Hepatocyte (in vitro differentiated cells): ENCODE data around the gene LFNG. TPM values are rescaled to one million over a fixed set of nuclear protein-coding genes. Genes with fewer than 3 reads are reported as not detected.

Source experiments
- DNase-seq: peaks from one replicate; pipeline ENCODE4 v3.0.0-alpha.2; 2016; ENCODE audit warnings: low spot score
- H2AFZ ChIP-seq: fragments of 200-600 bp; sonication (generic); 2 replicates; pipeline ENCODE4 v1.6.0; 2016; ENCODE audit warnings: antibody characterized with exemption, mild to moderate bottlenecking
- H3K27ac ChIP-seq: fragments of 200-600 bp; sonication (generic); 2 replicates; pipeline ENCODE4 v1.5.1; 2016; ENCODE audit warnings: mild to moderate bottlenecking
- H3K27me3 ChIP-seq: fragments of 200-600 bp; sonication (generic); 2 replicates; pipeline ENCODE4 v1.6.1; 2016
- H3K36me3 ChIP-seq: fragments of 200-600 bp; sonication (generic); replicated peaks from 2 replicates; pipeline ENCODE4 v1.5.1; 2016; ENCODE audit warnings: low read depth; ENCODE audit not compliant: insufficient read depth
- H3K4me1 ChIP-seq: fragments of 200-600 bp; sonication (generic); 2 replicates; pipeline ENCODE4 v1.5.1; 2016; ENCODE audit warnings: mild to moderate bottlenecking, moderate library complexity; ENCODE audit not compliant: insufficient read depth
- H3K4me2 ChIP-seq: fragments of 200-600 bp; sonication (generic); 2 replicates; pipeline ENCODE4 v1.6.0; 2016
- H3K4me3 ChIP-seq: fragments of 200-600 bp; sonication (generic); 2 replicates; pipeline ENCODE4 v1.5.1; 2016; ENCODE audit warnings: mild to moderate bottlenecking
- H3K79me2 ChIP-seq: fragments of 200-600 bp; sonication (generic); 2 replicates; pipeline ENCODE4 v1.6.0; 2017; ENCODE audit warnings: mild to moderate bottlenecking
- H3K9me2 ChIP-seq: fragments of 200-600 bp; sonication (generic); replicated peaks from 2 replicates; pipeline ENCODE4 v1.6.0; 2017; ENCODE audit warnings: mild to moderate bottlenecking; ENCODE audit not compliant: insufficient read depth
- H3K9me3 ChIP-seq: fragments of 200-600 bp; sonication (generic); 2 replicates; pipeline ENCODE4 v1.5.1; 2016; ENCODE audit warnings: low read depth, mild to moderate bottlenecking
- H4K20me1 ChIP-seq: fragments of 200-600 bp; sonication (generic); 2 replicates; pipeline ENCODE4 v1.6.0; 2016; ENCODE audit warnings: mild to moderate bottlenecking; ENCODE audit not compliant: insufficient read depth, poor library complexity, severe bottlenecking
- EZH2 ChIP-seq: fragments of 200-600 bp; sonication (generic); IDR thresholded peaks from 2 replicates; pipeline ENCODE4 v1.6.1; 2016; ENCODE audit warnings: antibody characterized with exemption, mild to moderate bottlenecking, borderline replicate concordance
- EZH2phosphoT487 ChIP-seq: fragments of 200-600 bp; sonication (generic); IDR thresholded peaks from one replicate; pipeline ENCODE4 v1.6.1; 2018; ENCODE audit warnings: antibody characterized with exemption, mild to moderate bottlenecking, low read depth, moderate library complexity; ENCODE audit not compliant: unreplicated experiment, severe bottlenecking
- WGBS: methylation state at CpG from one replicate; pipeline ENCODE4 v1.1.6; 2016; ENCODE audit warnings: low lambda C conversion rate; ENCODE audit errors: missing lambda C conversion rate; 5-methylcytosine and 5-hydroxymethylcytosine counted together
- polyA plus RNA-seq: library from polyadenylated mRNA; unstranded; fragments of >200 nt; fragmentation: Nextera tagmentation; extraction: Ambion mirVana; gene quantifications from 2 replicates; pipeline ENCODE4 v1.2.1, GENCODE V29; 2016
- total RNA-seq: library from RNA; depleted of rRNA; stranded (reverse); fragments of >200 nt; gene quantifications from 2 replicates; pipeline ENCODE4 v1.2.3, GENCODE V29; 2014
- TF ChIP-seq, protein P1 (sequence below): fragments of 200-600 bp; sonication (generic); IDR thresholded peaks from 2 replicates; pipeline ENCODE4 v1.5.1; 2016; ENCODE audit warnings: antibody characterized with exemption, mild to moderate bottlenecking; ENCODE audit not compliant: poor library complexity

LFNG gene
- total and polyA plus RNA-seq, 2 experiments from 2014 or later: 1.2 to 4.5 TPM

DNA sequence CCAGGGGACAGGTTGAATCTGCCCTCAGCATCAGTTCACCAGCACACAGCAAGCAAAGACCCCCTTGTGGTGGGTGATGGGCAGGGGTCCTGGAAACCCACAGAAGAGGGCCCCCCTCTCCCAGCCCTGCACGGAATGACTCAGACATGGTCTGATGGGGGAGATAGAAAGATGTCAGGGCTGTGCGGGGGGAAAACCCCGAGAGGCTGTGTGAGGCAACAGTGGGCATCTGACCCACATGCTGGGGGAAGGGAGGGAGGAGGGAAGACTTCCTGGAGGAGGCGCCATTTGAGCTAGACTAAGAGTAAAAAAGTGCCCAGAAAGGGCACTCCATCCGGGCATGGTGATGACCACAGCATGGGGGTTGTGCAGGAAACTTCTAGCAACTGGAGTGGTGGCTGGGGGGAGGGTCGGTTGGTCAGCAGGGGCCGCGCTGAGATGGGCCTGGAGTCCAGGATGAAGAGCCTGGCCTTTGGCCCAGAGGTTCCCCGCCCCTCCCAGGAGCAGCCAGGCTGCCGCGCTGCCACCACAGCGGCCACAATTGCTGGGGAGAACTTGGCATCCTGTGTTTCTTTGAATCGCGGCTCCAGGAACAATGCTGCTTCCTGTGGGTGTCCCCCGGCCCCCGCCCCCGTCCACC is 2.5 kb downstream of the LFNG start:
- Histone ChIP-seq H2AFZ (no peak overlapping the region), H3K9me3 (no peaks in the 10 kb centered on the region), H3K4me1 (peaks cover 50% of the 10 kb centered on the region), H3K4me2 (peak overlapping the region; percentile 81), H3K27me3 (peaks cover 20% of the 10 kb centered on the region), H3K36me3 (no peaks in the 10 kb centered on the region), H4K20me1 (peaks cover 3% of the 10 kb centered on the region), H3K9me2 (no peaks in the 10 kb centered on the region), H3K4me3 (no peak overlapping the region), H3K27ac (peak overlapping the region; percentile 6), H3K79me2 (peaks cover 6% of the 10 kb centered on the region)
- WGBS: 75% methylated on average over 15 of the region's 17 CpGs
- DNase-seq: no peak
- no peak for TF ChIP-seq EZH2
- TF ChIP-seq, protein P1, sequence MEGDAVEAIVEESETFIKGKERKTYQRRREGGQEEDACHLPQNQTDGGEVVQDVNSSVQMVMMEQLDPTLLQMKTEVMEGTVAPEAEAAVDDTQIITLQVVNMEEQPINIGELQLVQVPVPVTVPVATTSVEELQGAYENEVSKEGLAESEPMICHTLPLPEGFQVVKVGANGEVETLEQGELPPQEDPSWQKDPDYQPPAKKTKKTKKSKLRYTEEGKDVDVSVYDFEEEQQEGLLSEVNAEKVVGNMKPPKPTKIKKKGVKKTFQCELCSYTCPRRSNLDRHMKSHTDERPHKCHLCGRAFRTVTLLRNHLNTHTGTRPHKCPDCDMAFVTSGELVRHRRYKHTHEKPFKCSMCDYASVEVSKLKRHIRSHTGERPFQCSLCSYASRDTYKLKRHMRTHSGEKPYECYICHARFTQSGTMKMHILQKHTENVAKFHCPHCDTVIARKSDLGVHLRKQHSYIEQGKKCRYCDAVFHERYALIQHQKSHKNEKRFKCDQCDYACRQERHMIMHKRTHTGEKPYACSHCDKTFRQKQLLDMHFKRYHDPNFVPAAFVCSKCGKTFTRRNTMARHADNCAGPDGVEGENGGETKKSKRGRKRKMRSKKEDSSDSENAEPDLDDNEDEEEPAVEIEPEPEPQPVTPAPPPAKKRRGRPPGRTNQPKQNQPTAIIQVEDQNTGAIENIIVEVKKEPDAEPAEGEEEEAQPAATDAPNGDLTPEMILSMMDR: no peak

DNA sequence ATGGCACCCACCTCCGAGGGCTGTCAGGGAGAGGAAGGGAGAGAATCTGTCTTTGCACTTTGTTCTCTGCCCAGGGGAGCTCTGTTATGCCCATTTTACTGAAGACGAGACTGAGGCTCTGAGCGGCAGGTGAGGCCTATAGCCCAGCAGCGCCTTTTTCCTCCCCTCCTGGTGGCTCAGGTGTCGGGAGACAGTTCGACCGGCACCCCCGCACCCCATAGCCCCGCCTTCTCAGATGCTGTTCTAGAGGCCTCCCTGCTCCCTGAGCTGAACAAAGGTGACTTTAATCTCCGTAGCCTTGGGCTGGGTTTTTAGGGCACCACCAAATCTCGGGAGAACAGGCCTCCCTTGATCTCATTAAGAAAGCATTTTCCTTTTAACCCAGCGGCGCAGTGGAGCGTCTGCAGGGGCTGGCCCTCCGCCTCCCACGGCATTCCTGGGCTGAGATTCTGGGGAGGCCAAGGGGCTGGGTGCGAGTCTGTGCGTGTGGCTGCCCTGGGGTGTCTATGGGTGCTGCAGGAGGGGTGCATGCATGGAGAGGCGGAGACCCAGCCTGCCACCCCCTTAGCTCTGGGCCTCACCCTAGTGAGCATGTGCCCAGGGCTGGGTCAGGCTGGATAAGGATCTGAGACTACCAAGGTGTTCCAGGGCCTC is 3.3 kb downstream of the LFNG start:
- H3K9me3 ChIP-seq: no peaks in the 10 kb centered on the region
- 53% methylated on average over 19 of the region's 19 CpGs for WGBS
- no peaks in the 10 kb centered on the region for H3K36me3 ChIP-seq
- H3K4me2 ChIP-seq: peak overlapping the region; percentile 81
- H3K4me1 ChIP-seq: peaks cover 46% of the 10 kb centered on the region
- peaks cover 20% of the 10 kb centered on the region for H3K27me3 ChIP-seq
- peak; percentile 73 for DNase-seq
- no peak overlapping the region for H2AFZ ChIP-seq
- H3K79me2 ChIP-seq: peaks cover 6% of the 10 kb centered on the region
- TF ChIP-seq, protein P1: no peak
- TF ChIP-seq EZH2phosphoT487: no peak
- no peak for TF ChIP-seq EZH2
- H3K27ac ChIP-seq: peak overlapping the region; percentile 89
- peaks cover 3% of the 10 kb centered on the region for H4K20me1 ChIP-seq
- no peak overlapping the region for H3K4me3 ChIP-seq
- no peaks in the 10 kb centered on the region for H3K9me2 ChIP-seq

DNA sequence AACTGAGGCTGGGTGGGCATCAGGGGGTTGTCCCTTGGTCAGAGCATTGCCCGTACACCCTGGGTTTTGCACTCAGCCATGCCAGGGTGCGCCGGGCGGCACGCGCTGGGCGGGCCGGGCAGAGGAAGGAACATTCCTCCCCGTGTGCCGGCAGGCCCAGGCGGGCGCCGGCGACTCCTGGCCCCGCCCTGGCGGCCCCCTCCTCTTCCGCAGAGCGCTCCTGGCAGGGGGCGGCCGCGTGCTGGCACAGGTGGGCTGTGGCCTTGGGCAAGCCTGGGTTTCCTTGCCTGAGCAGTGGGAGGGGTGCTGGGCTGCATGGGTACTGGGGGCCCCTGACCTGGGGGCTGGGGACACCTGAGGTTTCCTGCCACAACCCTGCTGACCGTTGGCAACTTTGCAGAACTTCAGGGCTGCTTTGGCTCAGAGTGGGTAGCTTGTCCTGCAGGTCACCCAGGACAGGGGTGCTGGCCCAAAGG is 3.9 kb downstream of the LFNG start:
- peak overlapping the region; percentile 81 for H3K4me2 ChIP-seq
- 31% methylated on average over 22 of the region's 22 CpGs for WGBS
- H3K27me3 ChIP-seq: peaks cover 14% of the 10 kb centered on the region
- H2AFZ ChIP-seq: no peak overlapping the region
- H3K4me3 ChIP-seq: no peak overlapping the region
- H3K36me3 ChIP-seq: no peaks in the 10 kb centered on the region
- no peaks in the 10 kb centered on the region for H3K9me3 ChIP-seq
- peaks cover 47% of the 10 kb centered on the region for H3K4me1 ChIP-seq
- H3K27ac ChIP-seq: peak overlapping the region; percentile 89
- no peaks in the 10 kb centered on the region for H3K9me2 ChIP-seq
- peaks cover 3% of the 10 kb centered on the region for H4K20me1 ChIP-seq
- TF ChIP-seq, protein P1: no peak
- TF ChIP-seq EZH2 (no peak), EZH2phosphoT487 (no peak)
- DNase-seq: no peak
- H3K79me2 ChIP-seq: peaks cover 6% of the 10 kb centered on the region
